GM19468 (cell line): ENCODE measurements around the gene SH2D3C.

Experiments used
- ATAC-seq: cut with Tn5 transposase; IDR thresholded peaks from one replicate; pipeline ENCODE4 v1.9.1; 2021; ENCODE audit warnings: mild to moderate bottlenecking, moderate library complexity, moderate number of reproducible peaks; ENCODE audit not compliant: unreplicated experiment; ENCODE audit errors: extremely low read depth

The SH2D3C gene

GRCh38 chr9:127749090-127749787 lies 29.2 kb downstream of the SH2D3C start:
- ATAC-seq, result no peak

GRCh38 chr9:127746959-127747569 lies 31.4 kb downstream of the SH2D3C start:
- ATAC-seq, result no peak

- ATAC-seq, result no peak
Observed at GRCh38 chr9:127744398-127745110, 33.9 kb downstream of the SH2D3C start.

- no peak for ATAC-seq
Observed at GRCh38 chr9:127742435-127743088, 35.9 kb downstream of the SH2D3C start.

GRCh38 chr9:127741831-127742434 lies 36.5 kb downstream of the SH2D3C start:
- no peak for ATAC-seq

- no peak for ATAC-seq
Observed at GRCh38 chr9:127739614-127740330, 38.7 kb downstream of the SH2D3C start.

- no peak for ATAC-seq
Observed at GRCh38 chr9:127738666-127739065, 39.8 kb downstream of the SH2D3C start.

- ATAC-seq, result no peak
Observed at GRCh38 chr9:127735530-127736185, 42.8 kb downstream of the SH2D3C start.

GRCh38 chr9:127734747-127735529 lies 43.5 kb downstream of the SH2D3C start, which contains the start of gene TOR2A:
TSS of gene TOR2A (minus strand) at chr9:127735294. CDS start at chr9:127735270, 24 bp downstream.
- ATAC-seq, result peak; percentile 76

GRCh38 chr9:127734247-127734746 lies 44.2 kb downstream of the SH2D3C start:
- ATAC-seq, result no peak

GRCh38 chr9:127733614-127734013 lies 44.9 kb downstream of the SH2D3C start:
- no peak for ATAC-seq

GRCh38 chr9:127732444-127732843 lies 46.0 kb downstream of the SH2D3C start:
- ATAC-seq, result no peak

GRCh38 chr9:127731938-127732337 lies 46.5 kb downstream of the SH2D3C start:
- no peak for ATAC-seq

GRCh38 chr9:127730799-127731410 lies 47.6 kb downstream of the SH2D3C start:
- no peak for ATAC-seq

- ATAC-seq, result no peak
Observed at GRCh38 chr9:127730262-127730661, 48.2 kb downstream of the SH2D3C start.

- ATAC-seq, result no peak
Observed at GRCh38 chr9:127729522-127730256, 48.8 kb downstream of the SH2D3C start.

GRCh38 chr9:127728808-127729207 lies 49.7 kb downstream of the SH2D3C start:
- ATAC-seq, result no peak
